ENCODE data around the gene UNK.

The UNK gene

GRCh38 chr17:75795820-75796607 lies 11.4 kb downstream of the UNK start:
- no peak overlapping the region for H3K4me3 ChIP-seq (ENCODE audit: low read depth, low read length)
- TF ChIP-seq, protein P1, sequence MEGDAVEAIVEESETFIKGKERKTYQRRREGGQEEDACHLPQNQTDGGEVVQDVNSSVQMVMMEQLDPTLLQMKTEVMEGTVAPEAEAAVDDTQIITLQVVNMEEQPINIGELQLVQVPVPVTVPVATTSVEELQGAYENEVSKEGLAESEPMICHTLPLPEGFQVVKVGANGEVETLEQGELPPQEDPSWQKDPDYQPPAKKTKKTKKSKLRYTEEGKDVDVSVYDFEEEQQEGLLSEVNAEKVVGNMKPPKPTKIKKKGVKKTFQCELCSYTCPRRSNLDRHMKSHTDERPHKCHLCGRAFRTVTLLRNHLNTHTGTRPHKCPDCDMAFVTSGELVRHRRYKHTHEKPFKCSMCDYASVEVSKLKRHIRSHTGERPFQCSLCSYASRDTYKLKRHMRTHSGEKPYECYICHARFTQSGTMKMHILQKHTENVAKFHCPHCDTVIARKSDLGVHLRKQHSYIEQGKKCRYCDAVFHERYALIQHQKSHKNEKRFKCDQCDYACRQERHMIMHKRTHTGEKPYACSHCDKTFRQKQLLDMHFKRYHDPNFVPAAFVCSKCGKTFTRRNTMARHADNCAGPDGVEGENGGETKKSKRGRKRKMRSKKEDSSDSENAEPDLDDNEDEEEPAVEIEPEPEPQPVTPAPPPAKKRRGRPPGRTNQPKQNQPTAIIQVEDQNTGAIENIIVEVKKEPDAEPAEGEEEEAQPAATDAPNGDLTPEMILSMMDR (IDR thresholded peaks at IDR 0.05; ENCODE audit: low read depth, low read length) = no peak

GRCh38 chr17:75799402-75799801 lies 14.8 kb downstream of the UNK start:
- TF ChIP-seq, protein P1 (IDR thresholded peaks at IDR 0.05; ENCODE audit: low read depth, low read length) = no peak
- H3K4me3 ChIP-seq (ENCODE audit: low read depth, low read length) = no peak overlapping the region

- TF ChIP-seq, protein P1 (IDR thresholded peaks at IDR 0.05; ENCODE audit: low read depth, low read length) = no peak
- H3K4me3 ChIP-seq (ENCODE audit: low read depth, low read length) = no peak overlapping the region
Measured at GRCh38 chr17:75803883-75804282, 19.3 kb downstream of the UNK start.

- no peak overlapping the region for H3K4me3 ChIP-seq (ENCODE audit: low read depth, low read length)
- TF ChIP-seq, protein P1 (IDR thresholded peaks at IDR 0.05; ENCODE audit: low read depth, low read length) = no peak
Measured at GRCh38 chr17:75806822-75807500, 22.4 kb downstream of the UNK start.

DNA sequence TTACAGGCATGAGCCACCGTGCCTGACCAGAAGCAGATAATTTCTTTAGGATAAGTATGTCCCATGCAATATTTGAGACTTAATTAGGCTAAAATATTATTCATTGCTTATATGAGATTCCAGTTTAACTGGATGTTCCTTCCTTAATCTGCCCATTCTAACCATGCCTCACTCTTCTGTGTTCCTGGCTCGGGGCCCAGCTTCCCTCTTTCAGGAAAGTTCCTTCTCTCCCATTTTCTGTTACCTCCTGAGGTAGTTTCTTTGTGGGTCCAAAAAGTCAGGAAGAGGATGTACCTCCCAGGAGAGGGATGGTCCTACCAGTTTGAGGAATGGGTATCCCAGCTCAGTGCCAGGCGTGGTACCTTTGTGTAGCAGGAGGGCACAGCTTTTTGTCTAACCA lies 23.3 kb downstream of the UNK start:
- TF ChIP-seq, protein P1 (IDR thresholded peaks at IDR 0.05; ENCODE audit: low read depth, low read length) = no peak
- H3K4me3 ChIP-seq (ENCODE audit: low read depth, low read length) = no peak overlapping the region

DNA sequence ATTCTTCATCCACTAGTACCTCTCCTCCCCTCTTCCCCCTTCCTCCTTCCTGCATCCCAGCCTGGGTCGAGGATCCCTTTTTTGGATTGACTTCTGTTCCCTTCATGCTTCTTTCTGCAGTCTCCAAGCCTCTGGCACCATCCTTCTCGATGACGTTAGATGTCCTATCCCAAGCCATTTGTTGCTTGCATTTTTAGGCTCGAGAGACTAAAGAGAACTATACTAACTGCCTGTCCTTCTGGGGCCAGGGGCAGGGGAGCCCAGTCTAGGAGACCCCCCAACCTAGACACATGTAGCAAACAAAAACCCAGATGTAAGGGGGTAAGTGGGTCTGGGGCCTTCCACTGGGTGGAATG lies 23.9 kb downstream of the UNK start:
- H3K4me3 ChIP-seq (ENCODE audit: low read depth, low read length) = no peak overlapping the region
- TF ChIP-seq, protein P1 (IDR thresholded peaks at IDR 0.05; ENCODE audit: low read depth, low read length) = no peak

GRCh38 chr17:75808905-75809621 lies 24.5 kb downstream of the UNK start:
- H3K4me3 ChIP-seq (ENCODE audit: low read depth, low read length) = no peak overlapping the region
- TF ChIP-seq, protein P1 (IDR thresholded peaks at IDR 0.05; ENCODE audit: low read depth, low read length) = no peak

All from WI38 (cell line).